SK-N-SH (cell line): ENCODE data around the gene CLDN3. TPM values are rescaled to one million over a fixed set of nuclear protein-coding genes. Genes with fewer than 3 reads are reported as not detected.

Experiments used
- polyA plus RNA-seq, 3 experiments: library from polyadenylated mRNA; depleted of rRNA; stranded (reverse); fragments of >200 nt; gene quantifications; 2 replicates each; pipeline ENCODE4 v1.2.3, GENCODE V29; 2012
- small RNA-seq, 7 experiments: library from RNA; depleted of rRNA; stranded (forward); fragments of <200 nt; gene quantifications; one replicate each; pipeline ENCODE3, GENCODE V24; 2012

CLDN3 gene
- polyA plus RNA-seq, 1 of the 3 experiments (the other 2 are of a cell fraction): 0.08 TPM

Small RNA genes lying within 50 kb of the gene (small RNA-seq; reads per million reads assigned to genes)
- gene RN7SL265P: 0 reads per million in 7 experiments

Other genes starting within 250 kb of the CLDN3 start
- 19.7 and 20.9 TPM in 2 replicates for gene BAZ1B, start 248.0 kb downstream of the CLDN3 start, polyA plus RNA-seq (2012; rRNA removed)
- 107 and 114 TPM in 2 replicates for gene BCL7B, start 212.6 kb downstream of the CLDN3 start, polyA plus RNA-seq (2012; rRNA removed)
- 45.5 and 63.6 TPM in 2 replicates for gene TBL2, start 191.7 kb downstream of the CLDN3 start, polyA plus RNA-seq (2012; rRNA removed)
- 0.21 and 0.32 TPM in 2 replicates for gene MLXIPL, start 145.7 kb downstream of the CLDN3 start, polyA plus RNA-seq (2012; rRNA removed)
- gene VPS37D, start 102.4 kb downstream of the CLDN3 start, polyA plus RNA-seq (2012; rRNA removed): 5.7 and 7.4 TPM in 2 replicates
- gene DNAJC30, start 86.8 kb downstream of the CLDN3 start, polyA plus RNA-seq (2012; rRNA removed): 10.6 and 11.0 TPM in 2 replicates
- gene BUD23, start 86.7 kb downstream of the CLDN3 start, polyA plus RNA-seq (2012; rRNA removed): 174 and 206 TPM in 2 replicates
- 81.2 and 91.1 TPM in 2 replicates for gene STX1A, start 50.6 kb downstream of the CLDN3 start, polyA plus RNA-seq (2012; rRNA removed)
- gene ABHD11, start 31.5 kb downstream of the CLDN3 start, polyA plus RNA-seq (2012; rRNA removed): 29.9 and 33.7 TPM in 2 replicates
- 4.6 and 5.9 TPM in 2 replicates for gene CLDN4, start 60.7 kb upstream of the CLDN3 start, polyA plus RNA-seq (2012; rRNA removed)
- gene METTL27, start 72.2 kb upstream of the CLDN3 start, polyA plus RNA-seq (2012; rRNA removed): 2.9 and 3.1 TPM in 2 replicates
- gene TMEM270, start 90.9 kb upstream of the CLDN3 start, polyA plus RNA-seq (2012; rRNA removed): 0.71 and 0.96 TPM in 2 replicates